NOMO-1 (cell line): ENCODE data around the gene IGSF21.
"Not testable (repeated sequence)": the region's sequence is repeated elsewhere in the genome, so short reads cannot be mapped to it uniquely, and the experiment has no call there.

ENCODE experiments used
- DNase-seq, 2 experiments: peaks; one replicate each; lab custom pipeline; 2025; ENCODE audit not compliant: unreplicated experiment in 2 of 2; lab: John Stamatoyannopoulos, UW

IGSF21 gene

GRCh38 chr1:18414872-18415447, 307.4 kb downstream of the IGSF21 start:
- no peak for DNase-seq

GRCh38 chr1:18415448-18416027, 307.9 kb downstream of the IGSF21 start:
- no peak for DNase-seq

GRCh38 chr1:18416126-18416525, 308.5 kb downstream of the IGSF21 start:
- DNase-seq: not testable (repeated sequence)

- DNase-seq: no peak
Measured at GRCh38 chr1:18417316-18418269, 310.0 kb downstream of the IGSF21 start.

GRCh38 chr1:18419113-18419844, 311.7 kb downstream of the IGSF21 start:
- DNase-seq: no peak

GRCh38 chr1:18419845-18420184, 312.2 kb downstream of the IGSF21 start:
- DNase-seq: no peak

GRCh38 chr1:18422076-18422777, 314.6 kb downstream of the IGSF21 start:
- no peak for DNase-seq

- no peak for DNase-seq
Measured at GRCh38 chr1:18422954-18423353, 315.4 kb downstream of the IGSF21 start.

GRCh38 chr1:18426580-18426979, 319.0 kb downstream of the IGSF21 start:
- no peak for DNase-seq
